ENCODE data around the gene CDC6.
"Not testable (repeated sequence)": the region's sequence is repeated elsewhere in the genome, so short reads cannot be mapped to it uniquely, and the experiment has no call there.

Gene CDC6

DNA sequence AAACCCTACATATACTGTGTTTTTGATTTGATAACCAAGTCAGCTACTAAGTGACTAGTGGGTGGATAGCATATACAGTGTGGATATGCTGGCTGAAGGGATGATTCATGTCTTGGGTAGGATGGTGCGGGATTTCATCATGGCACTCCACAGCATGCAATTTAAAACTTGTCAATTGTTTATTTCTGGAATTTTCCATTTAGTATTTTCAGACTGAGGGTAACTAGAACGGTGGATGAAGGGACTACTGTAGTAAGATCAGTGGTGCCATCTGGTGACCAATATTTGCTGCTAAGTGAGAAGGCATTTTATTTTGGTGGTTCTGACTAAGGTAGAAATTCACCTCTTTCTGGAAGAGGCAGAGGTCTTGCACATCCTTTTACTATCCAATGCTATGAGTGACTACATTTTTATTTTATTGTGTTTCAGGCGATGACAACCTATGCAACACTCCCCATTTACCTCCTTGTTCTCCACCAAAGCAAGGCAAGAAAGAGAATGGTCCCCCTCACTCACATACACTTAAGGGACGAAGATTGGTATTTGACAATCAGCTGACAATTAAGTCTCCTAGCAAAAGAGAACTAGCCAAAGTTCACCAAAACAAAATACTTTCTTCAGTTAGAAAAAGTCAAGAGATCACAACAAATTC lies 3.1 kb downstream of the CDC6 start:
- DNase-seq: peak; percentile 75

DNA sequence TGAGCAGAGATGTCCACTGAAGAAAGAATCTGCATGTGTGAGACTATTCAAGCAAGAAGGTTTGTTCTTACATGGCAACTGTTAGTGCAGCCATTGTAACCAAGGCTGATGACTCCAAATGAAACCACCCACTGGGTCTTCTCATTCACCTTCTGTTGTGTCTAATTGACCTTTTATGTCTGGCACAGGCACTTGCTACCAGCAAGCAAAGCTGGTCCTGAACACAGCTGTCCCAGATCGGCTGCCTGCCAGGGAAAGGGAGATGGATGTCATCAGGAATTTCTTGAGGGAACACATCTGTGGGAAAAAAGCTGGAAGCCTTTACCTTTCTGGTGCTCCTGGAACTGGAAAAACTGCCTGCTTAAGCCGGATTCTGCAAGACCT lies 3.6 kb downstream of the CDC6 start:
- DNase-seq: no peak

DNA sequence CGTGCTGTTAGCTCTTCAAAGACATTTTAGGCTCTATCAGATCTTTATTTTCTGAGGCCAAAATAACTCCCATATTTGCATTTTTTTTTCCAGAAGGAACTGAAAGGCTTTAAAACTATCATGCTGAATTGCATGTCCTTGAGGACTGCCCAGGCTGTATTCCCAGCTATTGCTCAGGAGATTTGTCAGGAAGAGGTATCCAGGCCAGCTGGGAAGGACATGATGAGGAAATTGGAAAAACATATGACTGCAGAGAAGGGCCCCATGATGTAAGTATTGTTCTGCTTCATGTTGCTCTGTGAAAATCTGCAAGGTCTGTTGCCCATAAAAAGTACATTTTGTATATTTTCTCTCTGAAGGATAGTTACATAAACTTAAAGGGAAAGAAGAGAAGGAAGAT lies 5.7 kb downstream of the CDC6 start:
- DNase-seq: no peak

DNA sequence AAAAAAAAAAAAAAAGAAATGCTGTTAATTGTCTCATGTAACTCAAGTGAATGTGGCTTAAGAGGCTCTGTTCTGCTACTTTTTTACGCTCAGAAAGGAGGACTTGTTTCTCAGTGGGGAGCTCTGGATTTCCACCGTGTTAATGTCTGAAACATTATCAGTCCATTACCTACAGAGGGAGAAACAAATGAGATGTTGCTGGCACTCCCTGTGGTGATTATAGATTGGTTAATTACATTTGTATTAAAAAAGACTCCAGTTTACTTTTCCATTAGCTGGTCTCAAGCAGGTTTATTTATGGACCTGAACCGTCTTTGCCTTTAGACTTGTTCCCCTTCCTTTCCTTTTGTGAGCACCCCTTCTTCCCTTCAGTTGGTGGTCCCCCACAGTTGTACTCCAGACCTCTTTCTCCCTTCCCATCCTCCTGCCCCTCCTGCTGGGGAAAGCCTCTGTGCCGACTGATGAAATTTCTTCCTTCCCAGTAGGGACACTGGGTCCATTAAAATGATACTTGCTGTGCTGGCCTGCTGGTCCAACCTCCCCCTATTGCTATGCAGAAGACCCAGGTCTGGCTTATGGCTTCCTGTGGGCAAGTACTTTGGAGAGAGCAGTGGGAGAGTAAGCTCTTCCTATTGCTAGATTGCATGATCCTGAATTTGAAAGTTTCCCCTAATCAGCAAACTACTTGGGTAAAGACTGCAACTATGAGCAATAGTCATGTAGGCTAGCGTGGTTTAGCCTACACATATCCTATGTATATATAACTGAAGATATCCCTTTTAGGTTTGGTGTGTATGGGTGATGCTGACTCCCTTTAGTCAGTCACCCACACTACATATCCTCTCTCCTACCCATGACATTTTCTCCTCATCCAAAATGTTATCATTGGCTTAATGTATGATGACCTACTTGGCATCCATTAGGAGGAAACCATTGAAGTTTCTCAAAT lies 8.1 kb downstream of the CDC6 start:
- peak; percentile 80 for DNase-seq

DNA sequence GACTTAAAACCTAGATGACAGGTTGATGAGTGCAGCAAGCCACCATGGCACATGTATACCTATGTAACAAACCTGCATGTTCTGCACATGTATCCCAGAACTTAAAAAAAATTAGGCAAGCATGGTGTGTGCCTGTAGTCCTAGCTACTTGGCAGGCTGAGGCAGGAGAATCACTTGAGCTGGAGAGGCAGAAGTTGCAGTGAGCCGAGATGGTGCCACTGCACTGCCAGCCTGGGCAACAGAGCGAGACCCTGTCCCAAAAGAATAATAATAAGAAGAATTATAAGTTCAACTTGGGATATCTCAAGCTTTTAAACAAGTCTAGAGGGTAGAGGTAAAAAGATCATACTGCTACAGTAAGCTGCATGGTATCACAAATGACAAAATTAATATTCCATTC lies 9.8 kb downstream of the CDC6 start:
- DNase-seq: no peak

DNA sequence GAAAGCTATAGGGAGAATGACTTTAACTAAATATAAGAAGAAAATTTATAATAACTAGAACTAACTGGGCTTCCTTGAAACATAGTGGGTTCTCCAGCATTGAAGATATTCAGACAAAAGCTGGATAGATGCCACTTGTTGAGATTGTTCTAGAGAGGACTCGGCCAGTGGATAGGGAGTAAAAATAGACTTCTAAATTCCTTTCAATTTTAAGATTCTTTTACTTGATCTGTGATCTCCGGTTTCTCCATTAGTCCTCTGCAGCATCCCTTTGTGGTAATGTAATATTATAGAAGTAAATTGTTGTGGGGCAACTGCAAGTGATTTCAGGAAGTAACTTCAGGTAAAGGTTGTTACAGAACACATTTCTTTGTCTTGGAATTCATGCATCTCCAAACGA lies 11.0 kb downstream of the CDC6 start:
- DNase-seq: no peak

DNA sequence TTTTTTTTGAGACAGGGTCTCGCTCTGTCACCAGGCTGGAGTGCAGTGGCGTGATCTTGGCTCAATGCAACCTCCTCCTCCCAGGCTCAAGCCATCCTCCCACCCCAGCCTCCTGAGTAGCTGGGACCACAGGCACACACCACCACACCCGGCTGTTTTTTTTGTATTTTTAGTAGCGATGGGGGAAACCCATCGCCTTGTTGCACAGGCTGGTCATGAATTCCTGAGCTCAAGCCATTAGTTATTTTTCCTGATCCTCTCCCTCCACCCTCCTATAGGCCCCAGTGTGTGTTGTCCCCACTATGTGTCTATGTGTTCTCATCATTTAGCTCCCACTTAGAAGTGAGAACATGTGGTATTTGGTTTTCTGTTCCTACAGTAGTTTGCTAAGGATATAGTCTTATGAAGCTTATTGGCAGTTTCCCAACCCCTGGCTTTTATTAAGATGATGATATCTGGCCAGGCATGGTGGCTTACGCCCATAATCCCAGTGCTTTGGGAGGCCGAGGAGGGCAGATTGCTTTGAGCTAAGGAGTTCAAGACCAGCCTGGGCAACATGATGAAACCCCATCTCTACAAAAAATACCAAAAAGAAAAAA lies 11.6 kb downstream of the CDC6 start:
- not testable (repeated sequence) for DNase-seq

DNA sequence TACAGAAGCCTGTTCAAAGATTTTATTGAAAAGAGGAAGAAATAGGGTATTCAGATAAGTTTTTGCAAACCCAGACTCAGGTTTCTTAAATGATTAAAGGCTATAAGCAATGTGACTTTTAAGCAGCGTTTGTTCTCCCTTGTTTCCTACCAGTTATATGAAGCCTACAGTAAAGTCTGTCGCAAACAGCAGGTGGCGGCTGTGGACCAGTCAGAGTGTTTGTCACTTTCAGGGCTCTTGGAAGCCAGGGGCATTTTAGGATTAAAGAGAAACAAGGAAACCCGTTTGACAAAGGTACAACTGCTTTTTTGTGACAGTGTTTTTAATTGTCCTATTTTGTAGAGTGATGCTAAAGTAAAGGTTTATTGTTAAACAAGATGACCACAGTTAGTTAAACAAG lies 13.6 kb downstream of the CDC6 start:
- DNase-seq: no peak

DNA sequence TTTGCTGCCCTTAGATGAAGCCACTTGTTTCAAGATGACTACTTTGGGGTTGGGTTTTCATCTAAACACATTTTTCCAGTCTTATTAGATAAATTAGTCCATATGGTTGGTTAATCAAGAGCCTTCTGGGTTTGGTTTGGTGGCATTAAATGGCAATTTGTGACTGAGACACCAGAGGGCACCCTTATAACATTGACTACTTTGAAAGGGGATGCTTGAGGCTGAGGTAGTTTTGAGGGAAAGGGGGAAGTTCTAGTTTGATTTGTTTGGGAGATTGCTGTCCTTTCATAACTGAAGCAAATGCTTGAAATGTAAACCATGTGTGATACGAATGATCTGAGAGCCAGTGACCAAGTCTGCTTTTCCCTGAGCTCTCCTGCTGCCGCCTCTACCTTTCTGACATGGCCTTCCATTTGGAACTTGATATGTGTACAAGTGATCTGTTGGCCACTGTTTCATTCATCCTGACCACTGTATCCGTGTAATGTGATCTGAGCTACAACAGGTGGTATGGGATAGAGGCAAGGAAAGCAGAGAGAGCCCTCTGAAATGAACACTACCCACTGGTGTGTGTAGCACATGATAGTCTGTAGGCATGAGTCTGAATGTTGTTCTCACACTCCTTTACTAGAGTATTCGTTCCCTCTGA lies 15.5 kb downstream of the CDC6 start:
- peak; percentile 81 for DNase-seq

DNA sequence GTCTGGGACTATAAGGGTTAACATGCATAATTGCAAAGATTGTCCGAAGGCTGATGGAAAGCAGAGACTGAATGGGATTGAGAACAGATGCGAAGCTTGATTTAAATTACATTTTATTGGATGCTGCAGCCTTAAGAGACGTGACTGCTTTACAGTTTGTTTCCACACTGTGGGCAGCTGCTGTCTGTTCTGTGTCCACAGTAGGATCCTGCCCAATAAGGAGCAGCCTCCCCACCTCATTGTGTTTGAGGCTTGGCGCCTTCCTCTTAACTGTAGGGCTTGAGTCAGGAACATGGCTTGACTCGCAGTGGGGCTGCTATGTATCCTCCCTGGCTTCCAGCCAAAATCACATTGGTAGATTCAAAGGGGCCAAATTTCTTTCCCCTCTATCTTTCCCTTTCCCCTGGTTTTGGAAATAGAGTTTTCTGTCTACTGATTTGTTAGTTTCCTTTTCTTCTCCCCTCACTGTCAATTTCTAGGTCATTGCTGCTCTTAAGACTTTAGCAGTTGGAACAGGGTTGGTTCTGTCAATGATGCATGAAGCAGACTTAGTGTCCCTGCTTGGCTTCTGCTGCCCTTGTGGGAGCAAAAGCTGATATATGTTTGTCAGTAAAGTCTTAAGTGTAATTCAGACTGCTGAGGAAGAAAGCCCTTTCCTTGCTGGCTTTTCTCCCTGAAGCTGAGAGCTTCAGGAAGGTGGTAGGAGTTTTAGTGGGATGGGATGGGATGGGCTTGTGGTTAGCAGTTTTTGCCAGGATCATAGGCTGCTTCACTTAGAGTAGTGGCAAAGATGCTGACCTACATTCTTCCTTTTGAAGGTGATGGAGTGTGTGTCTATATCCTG lies 16.3 kb downstream of the CDC6 start:
- no peak for DNase-seq

DNA sequence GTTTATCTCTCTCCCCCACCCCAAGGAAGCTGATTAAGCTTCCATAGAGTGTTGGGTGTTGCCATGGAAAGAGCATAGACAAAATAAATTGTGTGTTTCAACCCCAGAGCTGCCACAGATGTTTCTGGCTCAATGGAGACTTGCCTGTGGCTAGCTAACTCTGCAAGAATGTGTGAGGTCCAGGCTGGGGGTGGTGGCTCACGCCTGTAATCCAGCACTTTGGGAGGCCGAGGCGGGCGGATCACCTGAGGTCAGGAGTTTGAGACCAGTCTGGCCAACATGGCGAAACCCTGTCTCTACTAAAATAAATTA lies 16.8 kb downstream of the CDC6 start:
- DNase-seq: not testable (repeated sequence)

DNA sequence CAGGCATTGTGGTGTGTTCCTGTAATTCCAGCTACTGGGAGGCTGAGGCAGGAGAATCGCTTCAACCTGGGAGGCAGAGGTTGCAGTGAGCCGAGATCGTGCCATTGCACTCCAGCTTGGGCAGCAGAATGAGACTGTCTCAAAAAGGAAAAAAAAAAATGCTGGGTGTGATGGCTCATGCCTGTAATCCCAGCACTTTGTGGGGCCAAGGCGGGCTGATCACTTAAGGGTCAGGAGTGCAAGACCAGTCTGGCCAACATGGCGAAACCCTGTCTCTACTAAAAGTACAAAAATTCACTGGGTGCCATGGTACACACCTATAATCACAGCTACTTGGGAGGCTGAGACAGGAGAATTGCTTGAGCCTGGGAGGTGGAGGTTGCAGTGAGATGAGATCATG lies 17.2 kb downstream of the CDC6 start:
- not testable (repeated sequence) for DNase-seq

DNA sequence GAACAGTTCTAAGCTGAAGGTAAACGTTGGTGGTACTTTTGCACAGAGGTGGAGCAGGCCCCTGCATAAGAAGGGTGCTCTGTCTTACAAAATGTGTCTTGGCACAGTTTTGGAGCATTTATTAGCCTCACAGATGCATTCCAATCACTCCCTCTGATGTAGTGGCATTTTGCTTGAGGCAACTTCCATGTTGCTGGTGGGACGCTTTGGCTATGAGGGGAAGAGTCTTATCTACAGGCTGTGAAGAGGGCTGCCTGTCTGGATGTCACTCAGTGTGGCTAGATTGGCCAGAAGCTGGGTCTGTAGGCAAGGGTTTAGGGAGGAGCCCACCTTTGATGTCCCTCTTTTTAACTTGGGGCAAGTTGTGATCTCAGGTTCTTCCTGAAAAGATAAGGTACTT lies 18.7 kb downstream of the CDC6 start:
- DNase-seq: no peak

DNA sequence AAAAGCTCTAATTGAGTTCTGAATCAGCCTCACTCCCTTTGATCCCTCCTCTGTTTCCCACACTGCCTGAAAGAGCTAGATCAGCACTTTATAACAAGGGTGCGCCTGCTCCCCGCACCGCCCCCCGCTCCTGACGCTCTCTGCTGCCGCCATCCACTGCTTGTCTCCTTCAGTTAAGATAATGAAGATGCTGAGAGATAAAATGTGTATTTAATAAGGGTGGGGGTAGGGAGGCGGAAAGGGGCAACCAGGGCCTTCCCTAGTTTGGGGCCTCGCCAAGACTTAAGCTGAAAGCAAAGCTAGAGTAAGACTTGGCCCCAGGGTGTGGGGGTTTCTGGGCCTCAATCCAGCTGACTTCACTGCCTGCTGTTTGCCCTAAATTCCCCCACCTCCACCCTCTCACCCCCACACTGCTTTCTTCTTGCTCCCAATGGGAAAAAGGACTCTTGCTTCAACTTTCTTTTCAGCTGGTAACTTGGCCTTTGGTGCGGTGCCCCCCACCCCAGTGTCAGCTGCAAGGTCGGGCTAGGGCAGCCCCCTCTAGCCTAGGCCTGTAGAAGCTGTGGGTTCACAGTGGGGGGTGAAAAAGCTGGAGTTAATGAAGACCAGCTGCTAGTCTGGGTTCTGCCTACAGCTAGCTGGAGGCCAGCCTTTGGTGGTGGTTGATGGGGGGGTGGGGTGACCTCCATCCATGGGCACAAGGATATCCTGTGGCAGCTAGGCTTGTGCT lies 19.5 kb downstream of the CDC6 start:
- DNase-seq: peak; percentile 57

DNA sequence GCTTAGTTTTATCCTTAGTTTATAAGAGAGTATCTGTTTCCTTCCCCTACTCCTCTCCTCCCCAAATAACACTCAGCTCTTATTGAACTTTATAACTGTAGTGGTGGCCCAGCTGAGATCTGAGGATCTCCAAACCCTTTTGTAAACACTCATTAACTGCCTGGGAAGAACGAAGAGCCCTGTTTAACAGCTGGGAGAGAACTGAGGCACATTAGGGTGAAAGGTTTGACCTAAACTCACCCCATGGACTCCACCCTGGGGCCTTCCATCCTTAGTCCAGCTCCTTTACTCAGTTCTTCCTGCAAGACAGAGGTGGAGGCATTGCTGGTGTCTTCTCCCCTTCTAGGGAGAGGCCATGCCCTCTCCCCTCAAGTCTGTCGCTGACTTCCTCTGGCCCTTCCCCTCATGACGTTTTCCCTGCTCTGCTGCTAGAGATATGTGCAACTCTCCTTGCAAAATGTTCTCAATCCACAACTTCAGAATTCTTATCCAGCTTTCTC lies 20.1 kb downstream of the CDC6 start:
- peak; percentile 75 for DNase-seq

DNA sequence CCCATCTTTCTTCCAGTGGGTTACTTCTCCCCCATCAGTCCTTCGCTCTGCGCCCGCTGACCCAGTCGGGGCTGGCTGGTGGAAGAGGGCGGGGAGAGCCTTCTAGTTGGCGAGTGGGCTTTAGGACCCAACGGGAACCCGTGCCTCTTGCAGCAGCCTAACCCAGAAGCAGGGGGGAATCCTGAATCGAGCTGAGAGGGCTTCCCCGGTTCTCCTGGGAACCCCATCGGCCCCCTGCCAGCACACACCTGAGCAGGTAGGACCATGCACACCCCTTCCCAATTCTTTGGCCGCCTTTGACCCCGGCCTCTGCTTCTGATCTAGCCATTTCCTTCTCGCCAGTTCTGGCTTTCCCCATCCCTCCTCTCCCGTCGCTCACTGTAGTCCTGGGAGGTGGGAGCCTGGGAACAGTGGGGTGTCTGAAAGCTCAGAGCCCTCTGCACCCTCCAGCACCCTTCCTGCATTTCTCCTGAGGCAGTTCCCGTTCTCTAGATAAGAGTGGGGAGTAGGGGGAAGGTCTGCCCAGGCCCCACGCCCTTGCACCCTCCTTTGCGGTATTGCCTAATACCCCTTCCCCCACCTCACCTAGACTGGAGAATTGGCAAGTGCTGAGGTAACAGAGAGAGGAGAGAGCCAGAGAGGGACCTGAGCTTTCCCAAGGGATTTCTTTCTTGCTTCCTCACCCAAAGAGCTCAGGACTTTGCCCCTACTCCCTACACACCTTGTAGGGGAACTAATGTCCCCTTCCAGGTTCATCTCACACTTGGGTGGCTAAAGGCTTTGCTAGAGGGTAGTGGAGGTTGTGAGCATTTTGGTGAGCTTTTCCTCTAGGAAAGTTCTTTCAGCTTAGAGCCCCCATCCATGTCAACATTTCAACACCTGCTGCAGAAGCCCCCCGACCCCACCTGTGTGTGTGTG lies 21.6 kb downstream of the CDC6 start, which contains the start of gene RARA:
RARA (plus strand) TSS at position 150 of the 918 bp plus-strand sequence. CDS start 22,039 bp downstream, outside the sequence.
- DNase-seq: peak; percentile 31

DNA sequence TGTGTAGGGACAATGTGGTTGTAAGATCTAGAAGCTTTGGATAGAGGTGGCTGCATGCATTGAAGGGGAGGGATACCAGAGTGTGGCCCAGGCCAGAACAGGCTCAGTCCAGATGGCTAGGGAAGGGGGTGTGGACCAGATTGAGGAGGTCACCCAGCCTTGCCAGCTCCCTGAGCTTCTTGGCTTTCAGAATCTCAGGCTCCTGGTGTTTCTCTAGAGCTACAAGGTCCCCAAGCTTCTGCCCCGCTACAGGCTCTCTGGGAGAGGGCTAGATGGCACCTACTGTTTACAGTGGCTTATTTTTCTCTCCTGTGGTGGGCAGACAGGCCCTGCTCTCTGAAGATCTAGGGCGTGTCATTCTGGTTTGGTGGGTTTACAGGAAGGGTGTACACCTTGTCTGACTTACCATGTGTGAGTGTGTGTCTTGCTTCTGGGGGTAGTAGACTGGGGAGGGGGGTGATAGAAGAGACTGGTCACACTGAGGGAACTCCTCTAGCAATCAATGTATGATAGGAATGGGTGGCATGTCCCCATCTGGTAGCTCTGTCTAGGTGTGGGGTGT lies 22.4 kb downstream of the CDC6 start:
- DNase-seq: no peak

DNA sequence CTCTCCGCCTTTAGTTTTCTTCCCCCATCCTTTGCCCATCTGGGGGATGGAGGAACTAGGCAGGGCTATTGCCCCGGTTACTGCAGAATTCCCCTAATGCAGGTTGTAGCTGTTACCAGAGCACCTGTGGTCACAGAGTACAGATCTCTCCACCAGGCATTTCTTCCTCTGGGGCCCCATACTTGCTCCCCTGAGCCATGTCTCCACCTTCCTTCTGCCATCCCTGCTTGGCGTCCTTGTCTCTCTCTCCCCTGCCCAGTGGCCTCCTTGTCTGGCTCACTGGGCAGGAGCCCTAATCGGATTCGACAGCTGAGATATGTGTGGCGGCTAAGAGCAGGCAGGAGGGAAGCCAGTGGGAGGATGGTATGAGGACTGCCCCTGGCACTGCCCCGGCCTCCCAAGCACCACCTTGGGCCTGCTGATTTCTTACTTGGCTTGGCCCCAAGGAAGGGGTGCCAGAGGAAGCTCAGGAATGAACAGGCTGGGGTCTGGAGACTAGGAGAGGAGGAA lies 23.3 kb downstream of the CDC6 start:
- no peak for DNase-seq

DNA sequence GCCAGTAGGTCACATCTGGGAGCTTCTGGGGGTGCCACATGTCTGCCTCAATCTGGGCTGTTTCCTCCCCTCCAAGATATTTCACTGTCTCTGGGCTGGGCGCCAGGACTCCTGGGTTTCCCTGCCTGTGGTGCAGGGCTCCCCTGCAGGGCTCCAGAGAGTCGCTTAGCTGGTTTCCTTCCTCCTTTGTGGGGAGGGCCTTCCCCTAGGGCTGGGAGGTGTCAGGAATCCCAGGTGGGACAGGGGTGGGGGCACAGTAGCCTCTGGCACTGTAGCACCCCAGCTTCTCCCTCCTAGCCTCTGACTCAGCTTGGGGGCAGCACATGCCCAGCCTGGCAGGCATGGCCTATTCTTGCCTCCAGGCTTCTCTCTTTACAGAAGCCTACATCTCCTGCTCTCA lies 23.9 kb downstream of the CDC6 start:
- DNase-seq: no peak
